OCI-LY3 (cell line): Measurements from ENCODE around the gene DNAH14.
"Not testable (repeated sequence)": the region's sequence is repeated elsewhere in the genome, so short reads cannot be mapped to it uniquely, and the experiment has no call there.

ENCODE experiments used
- EZH2phosphoT487 ChIP-seq: fragments of 200-600 bp; shearing (Covaris generic); IDR thresholded peaks from 2 replicates; pipeline ENCODE4 v1.6.1; 2018; ENCODE audit warnings: antibody characterized with exemption, mixed run types, low read depth
- TF ChIP-seq, protein P1 (sequence below): fragments of 200-600, 300-600 bp; sonication (generic); IDR thresholded peaks from 2 replicates; pipeline ENCODE4 v1.5.1; 2014; ENCODE audit warnings: antibody characterized with exemption, low read length, low read depth

DNA sequence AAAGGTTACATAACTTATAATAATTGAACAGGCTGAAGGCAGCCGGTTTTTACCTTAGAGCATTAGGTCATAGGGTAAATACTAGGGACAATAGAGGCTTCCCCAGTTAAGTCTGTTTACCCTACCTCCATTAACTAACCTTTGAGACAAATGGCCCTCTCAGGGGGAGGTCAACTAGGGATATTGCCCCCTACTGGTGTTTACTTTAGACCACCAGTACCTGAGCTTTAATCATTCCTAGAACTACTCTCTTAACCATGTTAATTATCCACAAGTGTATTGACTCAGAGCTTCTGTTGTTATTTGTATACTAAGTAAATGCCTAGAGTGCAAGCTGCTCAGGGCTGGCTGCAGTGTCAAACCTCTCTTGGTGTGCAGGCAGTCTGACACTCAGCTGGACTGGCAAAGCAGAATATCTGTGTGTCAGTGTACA, 52.5 kb downstream of the DNAH14 start:
- TF ChIP-seq, protein P1, sequence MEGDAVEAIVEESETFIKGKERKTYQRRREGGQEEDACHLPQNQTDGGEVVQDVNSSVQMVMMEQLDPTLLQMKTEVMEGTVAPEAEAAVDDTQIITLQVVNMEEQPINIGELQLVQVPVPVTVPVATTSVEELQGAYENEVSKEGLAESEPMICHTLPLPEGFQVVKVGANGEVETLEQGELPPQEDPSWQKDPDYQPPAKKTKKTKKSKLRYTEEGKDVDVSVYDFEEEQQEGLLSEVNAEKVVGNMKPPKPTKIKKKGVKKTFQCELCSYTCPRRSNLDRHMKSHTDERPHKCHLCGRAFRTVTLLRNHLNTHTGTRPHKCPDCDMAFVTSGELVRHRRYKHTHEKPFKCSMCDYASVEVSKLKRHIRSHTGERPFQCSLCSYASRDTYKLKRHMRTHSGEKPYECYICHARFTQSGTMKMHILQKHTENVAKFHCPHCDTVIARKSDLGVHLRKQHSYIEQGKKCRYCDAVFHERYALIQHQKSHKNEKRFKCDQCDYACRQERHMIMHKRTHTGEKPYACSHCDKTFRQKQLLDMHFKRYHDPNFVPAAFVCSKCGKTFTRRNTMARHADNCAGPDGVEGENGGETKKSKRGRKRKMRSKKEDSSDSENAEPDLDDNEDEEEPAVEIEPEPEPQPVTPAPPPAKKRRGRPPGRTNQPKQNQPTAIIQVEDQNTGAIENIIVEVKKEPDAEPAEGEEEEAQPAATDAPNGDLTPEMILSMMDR: not testable (repeated sequence)
- TF ChIP-seq EZH2phosphoT487: not testable (repeated sequence)
